B cell (primary cell): ENCODE results near the gene MRGPRG. TPM values are rescaled to one million over a fixed set of nuclear protein-coding genes. Genes with fewer than 3 reads are reported as not detected.

Experiments
- ATAC-seq: fragments of 200-7000 bp; cut with Tn5 transposase; one replicate; pipeline ENCODE4 v1.10.0; 2021; ENCODE audit warnings: low read depth, mild to moderate bottlenecking, moderate number of reproducible peaks, moderate library complexity
- CTCF ChIA-PET: fragments of 350-600 bp; sonication (Branson Sonifier 250); formaldehyde crosslinking; loops from one replicate; lab custom pipeline; 2021; ENCODE audit warnings: antibody characterized with exemption, inconsistent platforms; lab: Charles Lee
- POLR2A ChIA-PET: fragments of 350-600 bp; sonication (Branson Sonifier 250); formaldehyde crosslinking; loops from one replicate; lab custom pipeline; 2021; ENCODE audit warnings: antibody characterized with exemption; lab: Charles Lee
- DNase-seq: peaks from one replicate; pipeline ENCODE4 v3.0.0; 2013
- H2AFZ ChIP-seq: 2 replicates; pipeline ENCODE4 v1.6.1; 2012; ENCODE audit warnings: mild to moderate bottlenecking, low read depth, low read length; ENCODE audit not compliant: insufficient read depth, poor library complexity, severe bottlenecking
- H3K27ac ChIP-seq, 2 donors: 1 replicate in 1 of 2; 2 replicates in 1 of 2; pipeline ENCODE4 v1.5.1; 2012 to 2013; ENCODE audit warnings: low read length in 2 of 2, mild to moderate bottlenecking in 2 of 2, moderate library complexity in 1 of 2
- H3K27me3 ChIP-seq, 4 experiments: fragments of 200-600 bp in 1 of 4; sonication (generic) in 1 of 4; replicated peaks in 1 of 4; 1 replicate in 2 of 4; 2 replicates in 2 of 4; pipeline versions ENCODE4 v1.6.1 to v1.7.0; 2013 to 2016; ENCODE audit warnings: low read length in 3 of 4, mild to moderate bottlenecking in 2 of 4, mixed read lengths in 1 of 4, moderate library complexity in 1 of 4; ENCODE audit not compliant: insufficient read depth in 4 of 4, control insufficient read depth in 3 of 4; ENCODE audit errors: control extremely low read depth in 1 of 4
- H3K36me3 ChIP-seq, 2 experiments: replicated peaks in 1 of 2; 1 replicate in 1 of 2; 2 replicates in 1 of 2; pipeline versions ENCODE4 v1.6.1 to v1.7.1; 2013; ENCODE audit warnings: low read length in 1 of 2; ENCODE audit not compliant: insufficient read depth in 2 of 2, control insufficient read depth in 1 of 2; ENCODE audit errors: control extremely low read depth in 1 of 2, extremely low read depth in 1 of 2
- H3K4me1 ChIP-seq, 2 donors: fragments of 200-600 bp in 1 of 2; sonication (generic) in 1 of 2; 1 replicate in 1 of 2; 2 replicates in 1 of 2; pipeline versions ENCODE4 v1.5.1 to v1.6.1; 2013 to 2017; ENCODE audit warnings: low read length in 2 of 2; ENCODE audit not compliant: control insufficient read depth in 2 of 2, insufficient read depth in 2 of 2
- H3K4me2 ChIP-seq: replicated peaks from 2 replicates; pipeline ENCODE3; 2012; ENCODE audit warnings: mild to moderate bottlenecking, low read depth, low read length; ENCODE audit not compliant: poor library complexity, severe bottlenecking
- H3K4me3 ChIP-seq, 5 experiments: fragments of 200-600 bp in 1 of 5; sonication (generic) in 1 of 5; 1 replicate in 3 of 5; 2 replicates in 2 of 5; pipeline versions ENCODE4 v1.5.1 to v1.7.0; 2011 to 2016; ENCODE audit warnings: low read length in 4 of 5, mild to moderate bottlenecking in 4 of 5, low read depth in 2 of 5, control low read depth in 1 of 5, moderate library complexity in 1 of 5; ENCODE audit not compliant: insufficient read depth in 1 of 5; ENCODE audit errors: control extremely low read depth in 1 of 5, extremely low read depth in 1 of 5
- H3K79me2 ChIP-seq: fragments of 200-600 bp; sonication (generic); one replicate; pipeline ENCODE4 v1.6.0; 2016; ENCODE audit warnings: low read length; ENCODE audit not compliant: control insufficient read depth, insufficient read depth
- H3K9ac ChIP-seq: fragments of 200-600 bp; sonication (generic); 2 replicates; pipeline ENCODE4 v1.6.1; 2017; ENCODE audit warnings: mild to moderate bottlenecking, low read length, moderate library complexity
- H3K9me3 ChIP-seq, 3 donors: one replicate each; pipeline versions ENCODE4 v1.6.1 to v1.7.1; 2013; ENCODE audit warnings: low read length in 2 of 3; ENCODE audit not compliant: control insufficient read depth in 2 of 3, insufficient read depth in 1 of 3; ENCODE audit errors: control extremely low read depth in 1 of 3
- H4K20me1 ChIP-seq: 2 replicates; pipeline ENCODE4 v1.6.0; 2012; ENCODE audit warnings: mild to moderate bottlenecking, low read length; ENCODE audit not compliant: insufficient read depth, control insufficient read depth, poor library complexity, severe bottlenecking
- H3K27ac Mint-ChIP-seq: one replicate; pipeline ENCODE4 v1.8.0; 2021; ENCODE audit warnings: mixed read lengths
- H3K27me3 Mint-ChIP-seq: one replicate; pipeline ENCODE4 v1.8.0; 2021; ENCODE audit warnings: mixed read lengths
- H3K4me1 Mint-ChIP-seq: one replicate; pipeline ENCODE4 v1.8.0; 2021; ENCODE audit warnings: mixed read lengths
- H3K4me3 Mint-ChIP-seq: one replicate; pipeline ENCODE4 v1.8.0; 2021; ENCODE audit warnings: mixed read lengths
- H3K9me3 Mint-ChIP-seq: one replicate; pipeline ENCODE4 v1.8.0; 2022; ENCODE audit warnings: mixed read lengths; ENCODE audit not compliant: insufficient read depth
- CTCF ChIP-seq: fragments of 200-600 bp; IDR thresholded peaks from one replicate; pipeline ENCODE4 v1.8.0; 2022; ENCODE audit warnings: antibody characterized with exemption, mild to moderate bottlenecking
- EZH2 ChIP-seq: IDR thresholded peaks from 2 replicates; pipeline ENCODE4 v1.6.1; 2012; ENCODE audit warnings: borderline replicate concordance, low read depth, mild to moderate bottlenecking, moderate library complexity, low read length; ENCODE audit not compliant: insufficient read depth, poor library complexity, severe bottlenecking
- WGBS: methylation state at CpG from one replicate; pipeline ENCODE4 v1.1.5; 2013; ENCODE audit warnings: missing lambda C conversion rate; ENCODE audit not compliant: insufficient coverage; 5-methylcytosine and 5-hydroxymethylcytosine counted together
- intact Hi-C: fragments of 100-400 bp; cut with micrococcal nuclease; formaldehyde crosslinking; loops from one replicate; pipeline ENCODE4 v1.10.0; 2022
- polyA plus RNA-seq: library from polyadenylated mRNA; depleted of rRNA; stranded (reverse); fragments of >200 nt; gene quantifications from 2 replicates; pipeline ENCODE4 v1.2.3, GENCODE V29; 2012
- total RNA-seq, 2 donors: library from RNA; stranded (reverse); fragments of 120-200 nt in 1 of 2; gene quantifications; 1 replicate in 1 of 2; 2 replicates in 1 of 2; pipeline versions ENCODE4 v1.2.3 to v1.2.4, GENCODE V29; 2013 to 2022

The MRGPRG gene
- total and polyA plus RNA-seq, 2 donors (not counting 1 experiment from before 2014, with no cell fraction given): not detected

- no peaks in the 10 kb centered on the region for H4K20me1 ChIP-seq
- ChIA-PET POLR2A (no interaction called here), CTCF (no interaction called here)
- H3K4me1 Mint-ChIP-seq: no peaks in the 10 kb centered on the region
- no peak overlapping the region for H3K4me2 ChIP-seq
- ATAC-seq (no peak), DNase-seq (no peak)
- peaks cover 0 to 14% (median 2%) of the 10 kb centered on the region in 4 experiments for H3K27me3 ChIP-seq
- no peak overlapping the region for H3K4me3 ChIP-seq
- H3K36me3 ChIP-seq: no peaks in the 10 kb centered on the region
- intact Hi-C loops: no loop called here
- no peaks in the 10 kb centered on the region for H3K4me1 ChIP-seq
- H3K9ac ChIP-seq: no peak overlapping the region
- H3K27me3 Mint-ChIP-seq: peaks cover 5% of the 10 kb centered on the region
- no peak overlapping the region for H2AFZ ChIP-seq
- H3K9me3 Mint-ChIP-seq: no peaks in the 10 kb centered on the region
- TF ChIP-seq EZH2 (no peak), CTCF (no peak)
- 7% methylated on average over 50 of the region's 51 CpGs for WGBS
- H3K4me3 Mint-ChIP-seq: no peak overlapping the region
- peaks cover 0 to 15% (median 0%) of the 10 kb centered on the region in 3 donors for H3K9me3 ChIP-seq
- no peak overlapping the region for H3K27ac Mint-ChIP-seq
- H3K27ac ChIP-seq: no peak overlapping the region
- H3K79me2 ChIP-seq: no peaks in the 10 kb centered on the region
Measured at GRCh38 chr11:3203221-3204043, 15.2 kb downstream of the MRGPRG start.

- no peaks in the 10 kb centered on the region for H4K20me1 ChIP-seq
- CTCF ChIA-PET: no interaction called here
- ATAC-seq (no peak), DNase-seq (no peak)
- no peak overlapping the region for H3K27ac ChIP-seq
- WGBS: 7% methylated on average over 17 of the region's 17 CpGs
- no peak overlapping the region for H3K9ac ChIP-seq
- POLR2A ChIA-PET: no interaction called here
- H3K4me3 ChIP-seq: no peak overlapping the region
- H3K27me3 ChIP-seq: peaks cover 0 to 14% (median 2%) of the 10 kb centered on the region in 4 experiments
- TF ChIP-seq EZH2: no peak
- TF ChIP-seq CTCF: no peak
- Mint-ChIP-seq H3K9me3 (no peaks in the 10 kb centered on the region), H3K4me1 (no peaks in the 10 kb centered on the region), H3K27me3 (peaks cover 5% of the 10 kb centered on the region), H3K27ac (no peak overlapping the region), H3K4me3 (no peak overlapping the region)
- H2AFZ ChIP-seq: no peak overlapping the region
- no peaks in the 10 kb centered on the region for H3K36me3 ChIP-seq
- peaks cover 0 to 14% (median 0%) of the 10 kb centered on the region in 3 donors for H3K9me3 ChIP-seq
- intact Hi-C loops: no loop called here
- H3K4me2 ChIP-seq: no peak overlapping the region
- no peaks in the 10 kb centered on the region for H3K79me2 ChIP-seq
- H3K4me1 ChIP-seq: no peaks in the 10 kb centered on the region
Measured at GRCh38 chr11:3202759-3203158, 15.9 kb downstream of the MRGPRG start.
